ENCODE measurements around the gene CENPP.

CENPP gene

GRCh38 chr9:92480986-92481633, 155.4 kb downstream of the CENPP start:
- DNase-seq (ENCODE audit: low spot score): no peak

DNA sequence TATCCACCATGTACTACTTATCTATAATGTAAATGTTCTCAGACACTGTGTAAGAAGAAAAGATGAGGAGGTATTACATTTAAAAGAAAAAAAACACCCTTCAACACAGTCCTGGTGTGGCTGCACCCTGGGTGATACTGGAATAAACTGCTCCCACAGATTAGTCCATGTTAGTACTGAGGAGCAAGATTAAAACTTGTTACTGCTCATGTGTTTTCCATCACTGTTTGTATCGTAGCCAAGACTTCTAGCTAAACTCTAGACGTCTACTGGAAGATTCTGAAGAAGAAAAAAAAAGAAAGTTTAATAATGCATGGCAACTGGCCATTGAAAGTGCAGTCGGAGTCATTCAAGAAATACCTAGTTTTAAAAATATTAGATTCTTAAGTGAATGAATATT, 156.6 kb downstream of the CENPP start, which contains the start of gene ASPN:
ASPN (minus strand) TSS at position 178 of the 400 bp plus-strand sequence.
- no peak for DNase-seq (ENCODE audit: low spot score)

DNA sequence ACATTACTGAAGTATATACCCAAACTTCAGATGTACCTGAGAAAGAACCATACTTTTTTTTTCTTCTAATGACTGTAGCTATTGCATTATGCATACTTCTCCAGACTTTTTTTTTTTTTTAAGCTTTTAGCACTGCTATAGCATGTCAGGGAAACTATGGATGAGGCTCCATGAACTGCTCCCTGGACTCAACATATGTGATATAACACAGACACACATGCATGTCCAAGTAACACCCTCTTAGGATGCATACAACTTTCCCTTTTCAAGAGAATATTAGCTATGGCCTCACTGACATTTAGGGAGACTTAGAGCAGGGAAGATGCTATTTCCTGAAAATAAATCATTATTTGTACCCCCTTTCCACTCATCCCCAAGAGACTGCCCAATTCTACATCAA, 157.1 kb downstream of the CENPP start:
- no peak for DNase-seq (ENCODE audit: low spot score)

- peak; percentile 37 for DNase-seq (ENCODE audit: low spot score)
Measured at GRCh38 chr9:92483627-92484545, 158.1 kb downstream of the CENPP start.

GRCh38 chr9:92484563-92484962, 158.8 kb downstream of the CENPP start:
- no peak for DNase-seq (ENCODE audit: low spot score)

- no peak for DNase-seq (ENCODE audit: low spot score)
Measured at GRCh38 chr9:92486371-92486770, 160.6 kb downstream of the CENPP start.

DNA sequence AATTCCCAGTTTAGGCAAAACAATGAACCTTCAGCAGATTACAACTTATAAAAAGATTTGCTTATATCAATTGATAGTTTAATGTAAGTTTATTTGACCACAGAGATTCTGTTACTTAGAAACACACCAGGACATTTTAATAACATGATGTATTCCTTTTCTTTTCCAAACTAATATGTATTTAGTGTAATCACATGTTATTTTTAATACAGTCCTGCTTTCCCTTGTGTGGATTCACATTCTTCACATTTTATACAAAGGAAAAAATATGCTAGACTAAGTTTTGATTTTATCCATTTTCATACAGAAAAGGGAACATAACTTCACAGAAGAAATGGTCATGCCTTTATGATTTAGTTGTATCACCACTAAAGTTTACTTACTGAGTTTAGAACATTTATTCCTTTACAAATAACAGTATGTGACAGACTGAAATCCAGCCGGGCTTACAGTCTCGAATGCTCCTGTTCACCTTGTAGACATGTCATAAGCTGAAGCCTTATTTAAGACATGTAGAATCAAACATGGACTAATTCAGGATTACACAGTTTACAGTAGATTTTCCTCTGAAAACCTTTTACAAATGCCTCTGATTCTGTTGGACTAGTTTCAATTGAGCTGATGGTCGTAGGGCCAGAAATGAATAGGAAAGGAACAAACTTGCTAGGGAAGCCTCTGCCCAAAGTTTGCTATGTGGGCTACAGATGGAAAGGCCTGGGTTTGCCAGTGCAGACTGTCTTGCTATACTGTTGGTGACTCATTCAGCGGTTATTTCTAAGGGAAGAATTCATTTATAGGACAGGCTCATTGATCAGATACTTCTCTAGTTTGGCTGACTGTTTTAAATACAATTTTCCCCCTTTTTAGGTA, 163.2 kb downstream of the CENPP start:
- no peak for DNase-seq (ENCODE audit: low spot score)

DNA sequence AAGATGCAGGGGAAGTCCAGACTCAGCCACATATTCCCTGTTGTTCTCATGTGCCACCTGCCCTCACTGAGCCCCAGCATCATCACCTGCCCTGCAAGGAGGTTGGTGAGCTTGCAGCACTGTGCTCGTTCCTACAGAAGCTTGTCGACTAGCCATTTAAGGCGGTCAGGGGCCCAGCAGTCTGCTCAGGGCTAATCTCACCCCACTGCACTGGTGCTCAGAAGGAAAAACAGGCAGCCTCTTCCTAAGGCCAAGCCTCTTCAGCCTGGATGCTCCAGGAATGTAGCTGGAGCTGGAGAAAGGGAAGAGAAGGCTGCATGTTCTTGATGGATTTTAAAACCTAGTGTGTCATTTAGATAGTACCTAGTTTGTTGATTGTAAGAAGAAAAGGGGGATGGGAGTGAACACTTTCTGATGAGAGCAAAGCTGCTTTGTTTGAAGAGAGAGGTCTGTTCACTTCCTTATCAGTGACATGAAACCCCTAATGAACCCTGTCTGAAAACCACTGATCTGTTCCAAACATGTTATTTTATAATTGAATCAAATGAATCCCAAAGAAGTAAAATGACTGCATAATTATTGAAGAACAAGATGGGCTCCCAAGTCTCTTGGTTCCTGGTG, 167.1 kb downstream of the CENPP start:
- no peak for DNase-seq (ENCODE audit: low spot score)

DNA sequence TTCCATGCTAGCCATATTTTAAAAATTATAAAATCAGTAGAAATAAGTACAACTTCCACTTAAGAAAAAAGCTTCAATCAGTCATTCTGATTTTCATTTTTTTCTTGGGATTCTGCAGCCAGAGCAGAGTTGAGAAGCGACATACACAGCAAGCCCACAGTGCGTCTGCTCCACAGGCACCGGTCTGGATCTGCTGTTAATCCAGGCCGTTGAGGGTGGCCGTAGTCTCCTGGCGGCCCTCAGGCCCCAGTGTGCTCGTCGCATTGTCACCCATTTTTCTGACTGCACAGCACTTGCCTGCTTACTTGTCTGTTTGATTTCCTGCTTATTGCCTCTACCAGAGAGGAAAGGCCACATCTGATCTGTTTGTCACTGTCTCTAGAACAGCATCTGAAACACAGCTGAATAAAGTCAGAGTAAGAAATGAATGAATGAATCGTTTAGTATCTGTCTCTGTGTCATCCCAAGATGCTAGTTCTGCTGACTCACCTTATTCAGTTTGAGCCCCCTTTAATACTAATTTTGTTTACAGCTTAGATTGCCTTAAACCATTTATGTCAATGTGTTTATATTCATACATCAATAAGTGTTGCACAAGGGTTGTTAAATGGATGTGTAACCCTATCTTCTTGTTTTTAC, 168.1 kb downstream of the CENPP start:
- no peak for DNase-seq (ENCODE audit: low spot score)

DNA sequence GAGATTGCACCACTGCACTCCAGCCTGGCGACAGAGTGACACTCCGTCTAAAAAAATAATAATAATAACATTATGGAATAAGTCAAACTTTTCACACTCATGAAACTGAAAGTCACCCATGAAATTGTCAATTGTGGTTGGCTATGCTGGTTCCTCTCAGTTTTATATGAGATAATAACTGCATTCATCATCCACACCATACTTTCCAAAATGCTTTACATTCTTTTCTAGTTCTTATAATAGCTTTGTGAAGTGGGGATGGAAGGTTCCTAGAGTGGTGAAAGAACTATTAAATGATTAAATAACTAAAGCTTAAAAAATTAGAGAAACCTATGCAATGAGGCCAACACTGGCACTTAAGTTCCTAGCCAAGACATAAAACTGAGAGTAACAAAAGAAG, 169.1 kb downstream of the CENPP start:
- no peak for DNase-seq (ENCODE audit: low spot score)

DNA sequence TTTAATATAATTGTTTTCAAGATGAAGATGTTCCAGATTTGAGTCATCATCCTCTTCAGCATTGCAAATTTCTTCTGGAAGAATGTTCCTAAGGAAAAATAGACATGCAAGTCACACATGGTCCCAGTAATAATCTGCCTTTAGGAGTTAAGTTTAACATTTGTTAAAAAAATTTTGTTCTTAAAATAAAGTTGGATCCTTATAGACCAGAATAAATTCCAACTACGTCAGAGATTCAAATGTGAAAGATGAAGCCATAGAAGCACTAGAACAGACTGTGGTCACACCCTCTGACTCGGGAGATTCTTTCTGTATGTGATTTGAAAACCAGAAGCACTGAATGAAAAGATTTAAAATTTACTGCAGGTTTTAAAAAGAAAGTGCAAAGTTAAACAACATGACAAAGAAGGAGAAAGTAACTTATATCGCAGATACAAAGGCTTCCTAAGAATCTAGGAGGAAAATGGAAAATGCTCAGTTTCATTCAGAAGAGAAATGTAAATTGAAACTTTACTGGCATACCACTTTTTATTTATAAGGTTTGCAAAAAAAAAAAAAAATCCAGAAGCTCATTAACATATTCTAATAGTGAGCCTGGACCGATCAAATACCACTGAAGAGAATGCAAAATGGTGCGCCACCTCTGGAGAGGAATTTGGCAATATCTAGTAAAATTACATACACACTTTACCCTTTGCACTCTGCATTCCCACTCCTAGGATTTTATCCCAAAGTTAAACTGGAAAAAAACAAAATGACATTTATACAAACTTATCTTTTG, 170.8 kb downstream of the CENPP start:
- no peak for DNase-seq (ENCODE audit: low spot score)

GRCh38 chr9:92499701-92500100, 173.9 kb downstream of the CENPP start:
- DNase-seq (ENCODE audit: low spot score): no peak

GRCh38 chr9:92500725-92501124, 175.0 kb downstream of the CENPP start:
- no peak for DNase-seq (ENCODE audit: low spot score)

GRCh38 chr9:92501671-92502393, 176.1 kb downstream of the CENPP start:
- DNase-seq (ENCODE audit: low spot score): no peak

GRCh38 chr9:92503156-92503555, 177.4 kb downstream of the CENPP start:
- DNase-seq (ENCODE audit: low spot score): no peak

DNA sequence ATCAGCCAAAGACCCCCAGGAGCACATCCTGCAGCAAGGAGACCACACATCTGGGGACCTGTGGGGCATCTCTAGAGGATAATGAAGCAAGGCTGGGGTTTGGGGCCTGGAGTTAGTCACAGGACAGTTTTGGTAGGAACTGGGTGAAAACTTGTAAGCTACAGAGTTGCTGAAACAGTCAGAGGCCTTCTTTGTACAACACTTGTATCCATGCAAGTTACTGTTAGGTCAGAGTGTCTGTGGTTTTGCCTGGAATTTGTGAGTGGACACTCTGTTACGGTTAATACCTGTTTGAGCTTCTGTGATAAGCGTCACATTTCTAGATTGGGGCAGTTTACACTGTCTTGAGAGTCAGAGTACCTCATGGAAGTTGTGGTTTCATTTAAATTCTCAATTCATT, 179.1 kb downstream of the CENPP start:
- DNase-seq (ENCODE audit: low spot score): no peak

- peak; percentile 76 for DNase-seq (ENCODE audit: low spot score)
Measured at GRCh38 chr9:92506184-92506857, 180.6 kb downstream of the CENPP start.

DNA sequence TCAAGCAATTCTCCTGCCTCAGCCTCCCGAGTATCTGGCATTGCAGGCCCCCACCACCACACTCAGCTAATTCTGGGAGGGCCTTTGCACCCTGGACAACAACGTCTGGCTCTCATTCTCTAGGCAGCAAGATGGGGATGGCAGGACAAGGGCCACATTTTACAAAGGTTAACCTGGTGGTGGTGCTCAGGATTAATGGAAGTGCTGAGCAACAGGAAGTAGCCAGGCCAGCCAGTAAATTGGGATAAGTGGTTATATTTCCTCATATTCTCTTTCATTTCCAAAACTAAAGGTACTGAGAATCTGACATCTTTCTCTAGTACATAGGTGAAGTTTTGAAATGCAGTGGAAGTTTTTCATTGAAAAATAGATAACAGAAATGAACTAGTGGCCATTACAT, 181.3 kb downstream of the CENPP start:
- no peak for DNase-seq (ENCODE audit: low spot score)

DNA sequence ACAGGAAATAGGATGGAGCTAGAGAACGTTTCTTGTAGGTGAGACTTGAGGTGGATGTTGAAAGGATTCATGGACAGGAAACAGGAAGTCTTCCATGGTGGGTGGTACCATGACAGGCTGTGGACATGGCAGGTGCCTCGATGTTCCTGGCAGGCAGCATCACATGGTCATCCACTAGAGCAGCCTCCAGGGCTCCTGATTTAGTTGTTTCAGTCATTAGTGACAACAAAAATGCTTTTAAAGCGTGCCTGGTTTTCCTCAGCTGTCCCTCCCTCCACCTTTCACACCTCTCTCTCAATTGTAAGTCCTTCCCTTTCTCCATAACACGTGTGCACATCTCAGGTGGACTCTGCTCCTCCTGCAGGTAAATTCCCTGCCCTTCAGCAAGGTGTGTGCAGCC, 181.7 kb downstream of the CENPP start:
- no peak for DNase-seq (ENCODE audit: low spot score)

Measured in hepatic stellate cell (primary cell).